ENCODE results near the gene TRIM7.
A peak's percentile ranks its signal among the peaks of the same experiment; 100 is the strongest.
"Not testable (repeated sequence)": the region's sequence is repeated elsewhere in the genome, so short reads cannot be mapped to it uniquely, and the experiment has no call there.

The TRIM7 gene

GRCh38 chr5:181218795-181219124 lies 13.8 kb upstream of the TRIM7 start:
- TF ChIP-seq CTCF (IDR thresholded peaks at IDR 0.05), result no peak
- Histone ChIP-seq H3K27ac (no peak overlapping the region), H3K4me1 (ENCODE audit: control insufficient read depth in 1 of 2, insufficient read depth in 1 of 2, low read depth in 1 of 2, low read length in 1 of 2) (peaks cover 43 to 51% of the 10 kb centered on the region in 2 experiments), H3K9me3 (no peaks in the 10 kb centered on the region), H3K36me3 (no peaks in the 10 kb centered on the region), H3K4me3 (ENCODE audit: low read depth in 1 of 2, low read length in 1 of 2) (peak overlapping the region in 1 of 2 experiments; percentile 11), H3K27me3 (peaks cover 48% of the 10 kb centered on the region)

GRCh38 chr5:181217803-181218062 lies 12.7 kb upstream of the TRIM7 start:
- Histone ChIP-seq H3K9me3 (no peaks in the 10 kb centered on the region), H3K27ac (peak overlapping the region; percentile 27), H3K27me3 (peaks cover 58% of the 10 kb centered on the region), H3K4me1 (ENCODE audit: control insufficient read depth in 1 of 2, insufficient read depth in 1 of 2, low read depth in 1 of 2, low read length in 1 of 2) (peaks cover 43 to 49% of the 10 kb centered on the region in 2 experiments), H3K36me3 (no peaks in the 10 kb centered on the region), H3K4me3 (ENCODE audit: low read depth in 1 of 2, low read length in 1 of 2) (peak overlapping the region; percentile 43 to 56)
- TF ChIP-seq CTCF (IDR thresholded peaks at IDR 0.05), result no peak

- TF ChIP-seq CTCF (IDR thresholded peaks at IDR 0.05), result no peak
- peak overlapping the region; percentile 27 for H3K27ac ChIP-seq
- H3K36me3 ChIP-seq, result no peaks in the 10 kb centered on the region
- peak overlapping the region; percentile 43 to 56 for H3K4me3 ChIP-seq (ENCODE audit: low read depth in 1 of 2, low read length in 1 of 2)
- peaks cover 38 to 44% of the 10 kb centered on the region in 2 experiments for H3K4me1 ChIP-seq (ENCODE audit: control insufficient read depth in 1 of 2, insufficient read depth in 1 of 2, low read depth in 1 of 2, low read length in 1 of 2)
- H3K27me3 ChIP-seq, result peaks cover 61% of the 10 kb centered on the region
- no peaks in the 10 kb centered on the region for H3K9me3 ChIP-seq
Measured at GRCh38 chr5:181217111-181217802, 12.3 kb upstream of the TRIM7 start.

GRCh38 chr5:181215997-181216989 lies 11.3 kb upstream of the TRIM7 start:
- Histone ChIP-seq H3K9me3 (no peaks in the 10 kb centered on the region), H3K4me1 (ENCODE audit: control insufficient read depth in 1 of 2, insufficient read depth in 1 of 2, low read depth in 1 of 2, low read length in 1 of 2) (peaks cover 31 to 34% of the 10 kb centered on the region in 2 experiments), H3K4me3 (ENCODE audit: low read depth in 1 of 2, low read length in 1 of 2) (peak overlapping the region; percentile 31 to 56), H3K27ac (no peak overlapping the region), H3K27me3 (peaks cover 63% of the 10 kb centered on the region), H3K36me3 (no peaks in the 10 kb centered on the region)
- TF ChIP-seq CTCF (IDR thresholded peaks at IDR 0.05), result no peak

- H3K36me3 ChIP-seq; H3K27ac ChIP-seq; H3K4me3 ChIP-seq (ENCODE audit: low read depth in 1 of 2, low read length in 1 of 2); H3K9me3 ChIP-seq: not testable (repeated sequence)
- Histone ChIP-seq H3K4me1 (ENCODE audit: control insufficient read depth in 1 of 2, insufficient read depth in 1 of 2, low read depth in 1 of 2, low read length in 1 of 2) (peaks cover 31 to 34% of the 10 kb centered on the region in 2 experiments), H3K27me3 (peaks cover 82% of the 10 kb centered on the region)
Measured at GRCh38 chr5:181214249-181214648, 9.3 kb upstream of the TRIM7 start.

- Histone ChIP-seq H3K4me3 (ENCODE audit: low read depth in 1 of 2, low read length in 1 of 2) (no peak overlapping the region), H3K27me3 (peaks cover 82% of the 10 kb centered on the region)
Measured at GRCh38 chr5:181212934-181213333, 7.9 kb upstream of the TRIM7 start.

More at GRCh38 chr5:181212934-181213333, 7.9 kb upstream of the TRIM7 start:
- H3K27ac ChIP-seq, result no peak overlapping the region
- no peaks in the 10 kb centered on the region for H3K36me3 ChIP-seq
- no peaks in the 10 kb centered on the region for H3K9me3 ChIP-seq
- TF ChIP-seq CTCF (IDR thresholded peaks at IDR 0.05), result no peak
- H3K4me1 ChIP-seq (ENCODE audit: control insufficient read depth in 1 of 2, insufficient read depth in 1 of 2, low read depth in 1 of 2, low read length in 1 of 2), result peaks cover 24% of the 10 kb centered on the region in 2 experiments

Measured in neutrophil (primary cell).